SK-N-SH (cell line): ENCODE data around the gene LARGE1. TPM values are rescaled to one million over a fixed set of nuclear protein-coding genes. Genes with fewer than 3 reads are reported as not detected.

ENCODE experiments used
- CTCF ChIA-PET: fragments of 300-600, 350-600 bp; formaldehyde crosslinking; extraction: SDS; loops from one replicate; lab custom pipeline; 2021; lab: Yijun Ruan, JAX
- POLR2A ChIA-PET: fragments of 350-600 bp; sonication (Branson Sonifier 250); formaldehyde crosslinking; extraction: SDS; loops from one replicate; lab custom pipeline; 2020; ENCODE audit warnings: antibody characterized with exemption, inconsistent platforms; lab: Yijun Ruan, JAX
- DNase-seq: peaks from one replicate; pipeline ENCODE4 v3.0.0; 2012
- H2AFZ ChIP-seq: fragments of 200-600 bp; sonication (generic); 2 replicates; pipeline ENCODE4 v1.8.1; 2016; ENCODE audit warnings: antibody characterized with exemption, mild to moderate bottlenecking, low read depth
- H3F3A ChIP-seq: fragments of 200-600 bp; sonication (generic); replicated peaks from 2 replicates; pipeline ENCODE3; 2016; ENCODE audit warnings: antibody characterized with exemption, mild to moderate bottlenecking; ENCODE audit not compliant: insufficient read depth
- H3K27ac ChIP-seq, 2 experiments: fragments of 200-500 bp in 1 of 2; fragments of 200-600 bp in 1 of 2; sonication (Bioruptor generic) in 1 of 2; sonication (generic), shearing (Covaris generic) in 1 of 2; 2 replicates each; pipeline versions ENCODE4 v1.5.1 to v1.6.1; 2014 to 2016; ENCODE audit warnings: low read depth in 2 of 2, inconsistent platforms in 1 of 2, low read length in 1 of 2, mild to moderate bottlenecking in 1 of 2, mixed read lengths in 1 of 2
- H3K27me3 ChIP-seq: fragments of 200-600 bp; sonication (generic), shearing (Covaris generic); 2 replicates; pipeline ENCODE4 v1.6.1; 2016; ENCODE audit warnings: mixed run types; ENCODE audit not compliant: insufficient read depth
- H3K36me3 ChIP-seq, 2 experiments: fragments of 200-500 bp in 1 of 2; fragments of 200-600 bp in 1 of 2; sonication (Bioruptor generic) in 1 of 2; sonication (generic) in 1 of 2; replicated peaks in 1 of 2; 2 replicates each; pipeline versions ENCODE3 to v1.5.1; 2014 to 2016; ENCODE audit warnings: low read length in 1 of 2, mild to moderate bottlenecking in 1 of 2; ENCODE audit not compliant: insufficient read depth in 2 of 2, control insufficient read depth in 1 of 2
- H3K4me1 ChIP-seq, 2 experiments: fragments of 200-500 bp in 1 of 2; fragments of 200-600 bp in 1 of 2; sonication (Bioruptor generic) in 1 of 2; sonication (generic), shearing (Covaris generic) in 1 of 2; 2 replicates each; pipeline versions ENCODE4 v1.5.1 to v1.6.1; 2014 to 2016; ENCODE audit warnings: low read depth in 1 of 2, low read length in 1 of 2, mixed run types in 1 of 2; ENCODE audit not compliant: insufficient read depth in 2 of 2, control insufficient read depth in 1 of 2
- H3K4me2 ChIP-seq: fragments of 200-600 bp; sonication (generic), shearing (Covaris generic); 2 replicates; pipeline ENCODE4 v1.6.1; 2017; ENCODE audit warnings: mixed run types
- H3K4me3 ChIP-seq, 2 experiments: fragments of 200-500 bp in 1 of 2; fragments of 200-600 bp in 1 of 2; sonication (Bioruptor generic) in 1 of 2; sonication (generic), shearing (Covaris generic) in 1 of 2; 2 replicates each; pipeline versions ENCODE4 v1.5.1 to v1.8.1; 2014 to 2016; ENCODE audit warnings: low read depth in 2 of 2, inconsistent platforms in 1 of 2, low read length in 1 of 2, mild to moderate bottlenecking in 1 of 2, mixed read lengths in 1 of 2, moderate library complexity in 1 of 2
- H3K79me2 ChIP-seq: fragments of 200-600 bp; sonication (generic); 2 replicates; pipeline ENCODE4 v1.8.1; 2017; ENCODE audit warnings: mild to moderate bottlenecking; ENCODE audit not compliant: insufficient read depth
- H3K9ac ChIP-seq: fragments of 200-600 bp; sonication (generic); 2 replicates; pipeline ENCODE4 v1.6.1; 2017; ENCODE audit warnings: mixed run types
- H3K9me2 ChIP-seq: fragments of 200-600 bp; sonication (generic); 2 replicates; pipeline ENCODE4 v1.6.1; 2017; ENCODE audit warnings: mixed run types
- H3K9me3 ChIP-seq: fragments of 200-600 bp; sonication (generic); 2 replicates; pipeline ENCODE4 v1.6.1; 2017; ENCODE audit warnings: mixed run types, mild to moderate bottlenecking, moderate library complexity
- H4K20me1 ChIP-seq: fragments of 200-600 bp; sonication (generic); 2 replicates; pipeline ENCODE4 v1.6.1; 2017; ENCODE audit warnings: mild to moderate bottlenecking, mixed run types; ENCODE audit not compliant: insufficient read depth
- CHD2 ChIP-seq: fragments of 150-350 bp; IDR thresholded peaks from 2 replicates; pipeline ENCODE4 v1.6.1; 2018; ENCODE audit warnings: low read length; ENCODE audit not compliant: partially characterized antibody
- CTCF ChIP-seq: fragments of 200-600 bp; sonication (generic); IDR thresholded peaks from 2 replicates; pipeline ENCODE4 v1.6.1; 2017; ENCODE audit warnings: antibody characterized with exemption, mild to moderate bottlenecking, moderate library complexity
- ELF1 ChIP-seq: IDR thresholded peaks from 2 replicates; pipeline ENCODE4 v1.4.0; 2012
- FOSL2 ChIP-seq: IDR thresholded peaks from 2 replicates; pipeline ENCODE4 v1.4.0; 2012; ENCODE audit warnings: low read depth, mild to moderate bottlenecking, moderate library complexity, borderline replicate concordance
- GATA2 ChIP-seq: sonication (generic); formaldehyde crosslinking; IDR thresholded peaks from 2 replicates; pipeline ENCODE4 v1.5.0; 2020; ENCODE audit warnings: mild to moderate bottlenecking, missing genetic modification reagents
- IRF3 ChIP-seq: fragments of 150-350 bp; IDR thresholded peaks from 2 replicates; pipeline ENCODE4 v1.6.1; 2016; ENCODE audit warnings: mild to moderate bottlenecking, low read depth, low read length
- JUND ChIP-seq: IDR thresholded peaks from 2 replicates; pipeline ENCODE4 v1.4.0; 2012
- MXI1 ChIP-seq: IDR thresholded peaks from 2 replicates; pipeline ENCODE4 v1.6.1; 2012; ENCODE audit warnings: mild to moderate bottlenecking, low read depth, low read length, improper control_type of control experiment
- NFIC ChIP-seq: IDR thresholded peaks from 2 replicates; pipeline ENCODE4 v1.4.0; 2012; ENCODE audit warnings: borderline replicate concordance
- NRF1 ChIP-seq: IDR thresholded peaks from 2 replicates; pipeline ENCODE4 v1.6.1; 2012; ENCODE audit warnings: low read depth, mild to moderate bottlenecking, low read length
- POLR2AphosphoS5 ChIP-seq: IDR thresholded peaks from 2 replicates; pipeline ENCODE4 v1.6.1; 2012; ENCODE audit warnings: low read depth, low read length
- RAD21 ChIP-seq: IDR thresholded peaks from 2 replicates; pipeline ENCODE4 v1.6.1; 2012; ENCODE audit warnings: mild to moderate bottlenecking, low read length
- RCOR1 ChIP-seq: fragments of 150-350 bp; IDR thresholded peaks from 2 replicates; pipeline ENCODE4 v1.6.1; 2017; ENCODE audit warnings: antibody characterized with exemption, low read length
- REST ChIP-seq: IDR thresholded peaks from 2 replicates; pipeline ENCODE4 v1.6.1; 2012; ENCODE audit warnings: mild to moderate bottlenecking, low read depth, low read length, moderate library complexity
- RXRA ChIP-seq: IDR thresholded peaks from 2 replicates; pipeline ENCODE4 v1.4.0; 2012; ENCODE audit warnings: low read depth, mild to moderate bottlenecking, borderline replicate concordance
- TEAD4 ChIP-seq: IDR thresholded peaks from 2 replicates; pipeline ENCODE4 v1.4.0; 2012; ENCODE audit warnings: mild to moderate bottlenecking, borderline replicate concordance; ENCODE audit not compliant: insufficient read depth
- ZBTB33 ChIP-seq: IDR thresholded peaks from 2 replicates; pipeline ENCODE4 v1.4.0; 2012; ENCODE audit warnings: low read depth, borderline replicate concordance
- WGBS: methylation state at CpG from one replicate; pipeline ENCODE4 v1.1.6; 2017; ENCODE audit warnings: low lambda C conversion rate; 5-methylcytosine and 5-hydroxymethylcytosine counted together
- polyA plus RNA-seq, 3 experiments: library from polyadenylated mRNA; depleted of rRNA; stranded (reverse); fragments of >200 nt; gene quantifications; 2 replicates each; pipeline ENCODE4 v1.2.3, GENCODE V29; 2012
- TF ChIP-seq, protein P1 (sequence below): IDR thresholded peaks from 2 replicates; pipeline ENCODE4 v1.4.0; 2012; ENCODE audit warnings: low read depth, borderline replicate concordance
- TF ChIP-seq, protein P2 (sequence below): IDR thresholded peaks from 2 replicates; pipeline ENCODE4 v1.4.0; 2012; ENCODE audit warnings: low read depth

The LARGE1 gene
- polyA plus RNA-seq, 1 of the 3 experiments (the other 2 are of a cell fraction) = 1.1 TPM

DNA sequence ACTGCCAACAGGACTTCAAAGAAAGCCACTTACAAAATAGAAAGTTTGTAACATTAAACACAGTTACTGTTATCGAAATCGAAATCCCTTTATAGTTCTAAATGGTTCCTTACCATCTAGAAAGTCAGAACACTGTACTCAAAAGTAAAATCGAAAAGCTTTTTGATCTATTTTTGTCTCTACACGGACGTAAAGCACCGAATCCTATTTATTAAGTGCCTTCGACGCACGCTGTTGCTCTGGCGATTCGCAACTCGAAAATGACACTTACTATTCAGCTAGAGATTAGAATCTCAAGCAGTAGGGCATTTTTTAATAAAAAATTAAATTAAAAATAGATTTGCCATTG lies 78.3 kb downstream of the LARGE1 start (continued):
- TF ChIP-seq CTCF = no peak
- no peak for TF ChIP-seq RCOR1
- TF ChIP-seq ZBTB33 = no peak

- H2AFZ ChIP-seq = no peak overlapping the region
- TF ChIP-seq REST (no peak), ELF1 (no peak), IRF3 (no peak), RAD21 (no peak), JUND (no peak), MXI1 (no peak), ZBTB33 (no peak), FOSL2 (no peak), NFIC (no peak), TEAD4 (no peak), POLR2AphosphoS5 (no peak), GATA2 (CRISPR knock-in tag) (no peak), RXRA (no peak), CHD2 (no peak), NRF1 (no peak)
- TF ChIP-seq, protein P1, sequence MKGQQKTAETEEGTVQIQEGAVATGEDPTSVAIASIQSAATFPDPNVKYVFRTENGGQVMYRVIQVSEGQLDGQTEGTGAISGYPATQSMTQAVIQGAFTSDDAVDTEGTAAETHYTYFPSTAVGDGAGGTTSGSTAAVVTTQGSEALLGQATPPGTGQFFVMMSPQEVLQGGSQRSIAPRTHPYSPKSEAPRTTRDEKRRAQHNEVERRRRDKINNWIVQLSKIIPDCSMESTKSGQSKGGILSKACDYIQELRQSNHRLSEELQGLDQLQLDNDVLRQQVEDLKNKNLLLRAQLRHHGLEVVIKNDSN = no peak
- TF ChIP-seq, protein P2, sequence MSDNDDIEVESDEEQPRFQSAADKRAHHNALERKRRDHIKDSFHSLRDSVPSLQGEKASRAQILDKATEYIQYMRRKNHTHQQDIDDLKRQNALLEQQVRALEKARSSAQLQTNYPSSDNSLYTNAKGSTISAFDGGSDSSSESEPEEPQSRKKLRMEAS = no peak
Measured at GRCh38 chr22:33841281-33842005, 78.8 kb downstream of the LARGE1 start.

More at GRCh38 chr22:33841281-33842005, 78.8 kb downstream of the LARGE1 start:
- H3K36me3 ChIP-seq = no peaks in the 10 kb centered on the region
- peaks cover 0 to 8% of the 10 kb centered on the region in 2 experiments; a peak in 2 of 4 replicates for H3K4me1 ChIP-seq
- no peak overlapping the region for H3K27ac ChIP-seq
- no peak overlapping the region for H3K4me3 ChIP-seq
- H3K9me3 ChIP-seq = no peaks in the 10 kb centered on the region
- POLR2A ChIA-PET = no interaction called here
- no peak overlapping the region for H3K4me2 ChIP-seq
- H3F3A ChIP-seq = no peaks in the 10 kb centered on the region
- DNase-seq = no peak
- H3K9me2 ChIP-seq = no peaks in the 10 kb centered on the region
- H3K27me3 ChIP-seq = no peaks in the 10 kb centered on the region
- 42% methylated on average over 4 of the region's 4 CpGs for WGBS
- H3K79me2 ChIP-seq = no peaks in the 10 kb centered on the region
- H3K9ac ChIP-seq = no peak overlapping the region
- CTCF ChIA-PET = interaction anchor here (1.1 to 1.7 kb wide), 2 partner anchors 538 to 540 kb away, joined by 3 read pairs; no protein-coding TSS in a partner anchor
- H4K20me1 ChIP-seq = no peaks in the 10 kb centered on the region
